ENCODE measurements around the gene KCNB1.

KCNB1 gene

GRCh38 chr20:49349078-49349477 lies 133.4 kb downstream of the KCNB1 start:
- DNase-seq: no peak

GRCh38 chr20:49348563-49348962 lies 133.9 kb downstream of the KCNB1 start:
- DNase-seq: no peak

GRCh38 chr20:49347156-49347555 lies 135.3 kb downstream of the KCNB1 start:
- no peak for DNase-seq

- no peak for DNase-seq
Observed at GRCh38 chr20:49346682-49347081, 135.8 kb downstream of the KCNB1 start.

GRCh38 chr20:49345524-49345923 lies 136.9 kb downstream of the KCNB1 start:
- DNase-seq: peak; percentile 83

GRCh38 chr20:49344975-49345374 lies 137.5 kb downstream of the KCNB1 start:
- DNase-seq: peak; percentile 96

GRCh38 chr20:49344140-49344539 lies 138.3 kb downstream of the KCNB1 start:
- no peak for DNase-seq

- no peak for DNase-seq
Observed at GRCh38 chr20:49343246-49343645, 139.2 kb downstream of the KCNB1 start.

GRCh38 chr20:49340161-49340966 lies 142.1 kb downstream of the KCNB1 start:
- DNase-seq: no peak

GRCh38 chr20:49339123-49339522 lies 143.3 kb downstream of the KCNB1 start:
- no peak for DNase-seq

GRCh38 chr20:49338061-49338460 lies 144.4 kb downstream of the KCNB1 start:
- no peak for DNase-seq

GRCh38 chr20:49337357-49337756 lies 145.1 kb downstream of the KCNB1 start:
- no peak for DNase-seq

- no peak for DNase-seq
Observed at GRCh38 chr20:49336786-49337185, 145.7 kb downstream of the KCNB1 start.

- no peak for DNase-seq
Observed at GRCh38 chr20:49335476-49335875, 147.0 kb downstream of the KCNB1 start.

GRCh38 chr20:49330701-49331615 lies 151.5 kb downstream of the KCNB1 start:
- no peak for DNase-seq

- no peak for DNase-seq
Observed at GRCh38 chr20:49328790-49329189, 153.7 kb downstream of the KCNB1 start.

- peak; percentile 64 for DNase-seq
Observed at GRCh38 chr20:49326026-49326425, 156.4 kb downstream of the KCNB1 start.

- no peak for DNase-seq
Observed at GRCh38 chr20:49324306-49324705, 158.2 kb downstream of the KCNB1 start.

- DNase-seq: peak; percentile 69
Observed at GRCh38 chr20:49323622-49324238, 158.7 kb downstream of the KCNB1 start.

GRCh38 chr20:49320460-49320859 lies 162.0 kb downstream of the KCNB1 start:
- DNase-seq: peak; percentile 39

GRCh38 chr20:49319208-49319809 lies 163.2 kb downstream of the KCNB1 start:
- no peak for DNase-seq

GRCh38 chr20:49318430-49319207 lies 163.8 kb downstream of the KCNB1 start:
- no peak for DNase-seq

Measured in fibroblast of skin of abdomen (primary cell).